Stimulated activated CD8-positive, alpha-beta memory T cell treated with anti-CD3 and anti-CD28 coated beads, Interleukin-2, amount 100 ng/mL, for 1 hour (primary cell): Measurements from ENCODE around the gene MRPL33.
"Not testable (repeated sequence)": the region's sequence is repeated elsewhere in the genome, so short reads cannot be mapped to it uniquely, and the experiment has no call there.

Experiments
- DNase-seq, 2 donors: peaks; one replicate each; pipeline ENCODE4 v3.0.0-alpha.2; 2020; ENCODE audit warnings: low read depth in 2 of 2

MRPL33 gene

DNA sequence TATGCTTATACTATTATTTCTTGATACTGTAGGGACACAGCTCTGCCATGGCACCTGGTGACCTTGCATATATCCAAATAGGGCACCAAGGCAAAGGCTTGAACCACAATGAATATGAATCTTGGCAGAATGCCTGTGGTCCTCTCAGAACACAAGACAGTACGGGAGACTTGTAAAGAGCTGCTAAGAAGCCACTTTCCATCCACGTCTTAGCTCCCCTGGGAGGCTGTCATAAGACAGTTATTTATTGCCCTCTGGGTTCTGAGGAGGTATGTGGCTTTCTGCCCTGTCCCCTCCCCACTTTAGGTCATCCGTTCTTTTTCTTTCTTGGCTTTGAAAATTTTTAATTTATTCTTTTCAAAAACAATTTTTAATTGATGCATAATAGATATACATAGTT, 29.8 kb upstream of the MRPL33 start:
- DNase-seq, result no peak

DNA sequence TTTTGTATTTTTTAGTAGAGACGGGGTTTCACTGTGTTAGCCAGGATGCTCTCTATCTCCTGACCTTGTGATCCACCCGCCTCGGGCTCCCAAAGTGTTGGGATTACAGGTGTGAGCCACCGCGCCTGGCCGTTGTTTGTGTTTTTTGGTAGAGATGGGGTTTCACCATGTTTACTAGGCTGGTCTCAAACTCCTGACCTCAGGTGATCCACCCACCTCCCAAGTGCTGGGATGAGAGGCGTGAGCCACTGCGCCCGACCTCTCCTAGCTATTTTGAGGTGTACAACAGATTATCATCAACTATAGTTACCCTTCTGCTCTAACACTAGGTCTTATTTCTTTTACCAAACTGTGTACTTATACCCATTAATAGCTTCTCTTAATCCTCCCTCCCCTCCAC, 28.9 kb upstream of the MRPL33 start:
- DNase-seq, result no peak

DNA sequence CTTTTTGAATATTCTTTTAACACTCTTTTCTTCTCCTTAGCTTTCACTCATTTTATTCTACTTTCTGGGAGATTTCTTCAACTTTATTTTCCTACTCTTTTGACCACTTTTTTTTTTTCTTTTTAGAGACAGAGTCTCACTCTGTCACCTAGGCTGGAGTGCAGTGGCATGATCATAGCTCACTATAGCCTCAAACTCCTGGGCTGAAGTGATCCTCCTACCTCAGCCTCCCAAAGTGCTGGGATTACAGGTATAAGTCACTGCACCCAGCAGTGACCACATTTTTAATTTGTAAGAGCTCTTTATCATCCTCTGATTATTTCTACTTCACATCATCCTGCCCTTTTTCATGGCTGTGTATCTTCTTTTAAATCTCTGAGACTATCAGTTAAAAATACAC, 26.0 kb upstream of the MRPL33 start:
- DNase-seq, result not testable (repeated sequence)

DNA sequence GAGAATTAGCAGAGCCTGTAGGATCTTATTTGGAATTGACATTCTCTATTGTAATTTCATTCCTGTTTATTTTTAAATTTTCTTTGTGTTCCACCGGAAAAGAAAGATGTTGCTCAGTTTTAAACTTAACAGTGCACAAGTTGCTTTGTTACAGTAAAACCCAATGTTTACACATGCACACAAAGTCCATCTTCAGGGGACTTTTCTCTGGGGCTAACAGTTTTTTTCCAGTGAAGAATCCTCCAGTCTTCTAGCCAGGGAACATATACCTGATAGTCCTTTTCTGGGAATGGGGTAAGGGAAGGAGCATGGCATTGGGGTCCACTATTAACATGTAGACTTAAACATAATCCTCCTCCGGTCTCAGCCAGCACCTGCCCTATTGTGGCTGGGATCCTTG, 25.2 kb upstream of the MRPL33 start:
- DNase-seq, result no peak

DNA sequence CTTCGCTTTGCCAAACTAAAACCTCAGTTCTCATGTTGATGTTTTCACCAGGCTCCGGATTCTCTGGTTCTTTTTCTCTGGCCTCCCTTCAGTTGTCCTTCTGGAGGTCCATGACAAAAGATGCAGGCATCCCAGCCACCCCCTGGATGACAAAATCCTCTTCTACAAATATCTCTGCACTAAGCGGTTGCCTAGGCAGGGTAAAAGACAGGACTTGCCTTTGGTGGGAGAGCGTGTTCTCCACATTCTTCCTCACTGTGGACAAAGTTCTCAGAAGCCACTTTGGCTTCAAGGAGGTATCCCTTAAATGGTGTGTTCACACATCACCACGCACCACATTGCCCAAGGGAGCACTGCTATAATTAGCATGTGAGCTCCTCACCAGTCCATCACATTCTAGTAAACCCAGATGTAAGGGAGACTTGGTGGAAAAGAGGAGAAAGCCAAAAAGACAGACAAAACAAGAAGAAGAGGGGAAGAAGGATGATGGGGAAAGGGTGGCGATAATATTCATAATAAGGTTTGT, 23.6 kb upstream of the MRPL33 start:
- DNase-seq, result no peak

DNA sequence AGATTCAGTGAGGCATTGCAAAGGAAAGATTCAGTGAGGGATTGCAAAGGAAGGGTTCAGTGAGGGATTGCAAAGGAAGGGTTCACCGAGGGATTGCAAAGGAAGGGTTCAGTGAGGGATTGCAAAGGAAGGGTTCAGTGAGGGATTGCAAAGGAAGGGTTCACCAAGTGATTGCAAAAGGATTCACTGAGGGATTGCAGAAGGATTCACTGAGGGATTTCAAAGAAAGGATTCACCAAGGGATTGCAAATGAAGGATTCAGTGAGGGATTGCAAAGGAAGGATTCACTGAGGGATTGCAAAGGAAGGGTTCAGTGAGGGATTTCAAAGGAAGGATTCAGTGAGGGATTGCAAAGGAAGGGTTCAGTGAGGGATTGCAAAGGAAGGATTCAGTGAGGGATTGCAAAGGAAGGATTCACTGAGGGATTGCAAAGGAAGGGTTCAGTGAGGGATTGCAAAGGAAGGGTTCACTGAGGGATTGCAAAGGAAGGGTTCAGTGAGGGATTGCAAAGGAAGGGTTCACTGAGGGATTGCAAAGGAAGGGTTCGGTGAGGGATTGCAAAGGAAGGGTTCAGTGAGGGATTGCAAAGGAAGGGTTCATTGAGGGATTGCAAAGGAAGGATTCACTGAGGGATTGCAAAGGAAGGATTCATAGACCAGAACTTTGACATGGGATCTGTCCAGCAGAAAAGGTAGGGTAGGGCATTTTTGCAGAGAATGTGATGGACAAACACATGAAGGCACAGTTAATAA, 22.5 kb upstream of the MRPL33 start:
- not testable (repeated sequence) for DNase-seq

DNA sequence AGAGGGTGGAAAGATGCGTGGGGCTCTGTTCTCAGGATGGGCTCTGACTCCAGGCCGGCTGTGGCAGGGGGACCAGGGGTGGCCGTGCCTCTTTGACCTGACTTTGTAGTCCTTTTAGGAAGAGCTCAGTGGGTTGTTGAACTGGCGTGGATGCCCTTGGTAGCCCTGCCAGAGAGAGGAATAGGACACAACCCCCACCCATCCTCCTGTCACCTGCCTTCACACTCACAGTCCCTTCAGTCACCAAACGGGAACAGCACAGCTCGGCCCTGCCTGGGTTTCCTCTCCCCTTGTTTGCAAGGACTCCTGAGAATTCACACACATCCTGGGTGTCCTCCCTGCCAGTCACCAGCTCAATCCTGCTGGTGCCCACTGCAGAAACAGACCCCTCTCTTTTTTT, 20.1 kb upstream of the MRPL33 start:
- DNase-seq, result no peak

DNA sequence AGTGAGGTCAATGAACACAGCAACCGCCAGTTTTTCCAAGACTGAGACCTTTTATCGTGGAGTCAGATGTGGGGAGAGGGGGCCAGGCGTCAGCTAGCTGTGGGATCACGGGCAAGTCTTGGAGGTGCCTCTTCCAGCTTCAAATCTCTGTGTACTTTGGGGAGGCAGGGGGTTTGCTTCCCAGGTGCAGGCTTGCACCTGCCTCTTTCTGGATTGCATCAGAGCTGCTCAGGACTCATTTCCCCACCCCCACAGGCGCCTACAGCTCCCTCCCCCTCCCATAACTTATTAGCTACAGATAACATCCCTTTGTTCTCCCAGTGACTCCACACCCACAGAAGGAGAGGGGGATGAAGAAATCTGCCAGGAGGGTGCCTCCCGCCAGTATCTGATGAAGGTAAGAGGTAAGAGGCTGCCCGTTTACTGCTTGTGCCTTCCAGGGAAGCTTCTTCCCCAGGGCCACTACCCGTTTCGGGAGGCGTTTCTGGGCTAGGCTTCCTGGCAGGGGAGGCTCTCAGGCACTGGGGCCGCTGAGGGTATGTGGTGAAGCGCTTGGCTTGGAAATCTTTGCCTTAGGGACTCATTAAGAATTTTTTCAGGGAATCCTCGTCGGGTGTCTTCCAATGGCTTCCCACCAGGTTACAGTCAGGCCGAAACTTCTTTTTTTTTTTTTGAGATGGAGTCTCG, 18.8 kb upstream of the MRPL33 start:
- DNase-seq, result no peak

DNA sequence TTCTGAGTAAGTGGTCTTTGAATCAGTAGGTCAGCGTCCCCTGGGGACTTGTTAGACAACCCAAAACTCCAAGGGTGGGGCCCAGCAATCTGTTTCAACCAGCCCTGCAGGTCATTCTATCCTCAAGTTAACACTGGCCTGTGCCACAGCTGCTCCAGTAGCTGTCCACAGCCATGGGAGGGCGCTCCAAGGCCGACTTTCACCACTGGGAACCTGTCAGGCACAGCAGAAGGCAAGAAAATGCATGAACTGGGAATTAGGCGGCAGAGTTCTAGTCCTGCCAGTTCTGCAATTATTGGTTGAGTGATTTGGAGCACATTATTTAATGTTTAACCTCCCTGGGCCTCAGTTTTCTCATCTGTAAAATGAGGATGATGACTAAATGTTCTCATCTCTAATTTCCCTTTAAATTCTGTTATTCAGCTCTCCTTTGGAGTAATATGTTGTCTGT, 17.4 kb upstream of the MRPL33 start:
- DNase-seq, result peak; percentile 35 to 50

DNA sequence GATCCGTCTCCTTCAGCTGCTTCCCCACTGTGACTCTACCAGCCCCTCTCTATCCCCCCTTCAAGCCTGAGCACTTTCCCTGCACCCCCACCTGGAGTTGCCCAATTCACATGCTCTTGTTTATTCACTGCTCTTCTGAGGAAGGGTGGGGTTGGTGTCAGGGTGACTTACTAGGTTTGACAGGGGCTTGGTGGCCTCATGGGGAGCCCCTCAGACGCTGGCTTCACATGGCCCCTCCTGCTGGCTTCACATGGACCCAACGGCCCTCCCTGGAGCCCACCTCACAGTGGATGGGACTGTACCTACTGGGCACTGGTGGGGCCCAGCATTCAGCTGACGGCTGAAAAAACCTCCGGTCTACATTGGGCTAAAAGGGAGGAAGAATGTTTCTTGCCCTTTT, 16.7 kb upstream of the MRPL33 start:
- no peak for DNase-seq

DNA sequence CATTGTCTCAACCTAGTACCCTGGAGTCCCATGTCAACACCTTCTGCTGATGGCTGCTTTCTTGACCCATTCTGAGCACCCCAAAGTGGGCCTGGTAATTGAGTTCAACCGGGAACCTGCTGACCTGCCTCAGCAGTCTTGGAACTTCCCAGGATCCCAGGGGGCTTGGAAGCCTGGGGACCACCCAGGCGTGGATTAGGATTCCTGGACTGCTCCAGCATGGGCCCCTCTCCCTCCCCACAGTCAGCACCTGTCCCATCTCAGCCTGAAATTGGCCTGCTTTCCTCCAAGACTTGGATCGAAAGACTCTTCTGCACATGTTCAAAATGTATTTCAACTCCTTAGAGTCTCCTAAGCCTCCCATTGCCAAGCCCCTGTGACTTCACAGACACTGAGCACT, 15.4 kb upstream of the MRPL33 start:
- no peak for DNase-seq

DNA sequence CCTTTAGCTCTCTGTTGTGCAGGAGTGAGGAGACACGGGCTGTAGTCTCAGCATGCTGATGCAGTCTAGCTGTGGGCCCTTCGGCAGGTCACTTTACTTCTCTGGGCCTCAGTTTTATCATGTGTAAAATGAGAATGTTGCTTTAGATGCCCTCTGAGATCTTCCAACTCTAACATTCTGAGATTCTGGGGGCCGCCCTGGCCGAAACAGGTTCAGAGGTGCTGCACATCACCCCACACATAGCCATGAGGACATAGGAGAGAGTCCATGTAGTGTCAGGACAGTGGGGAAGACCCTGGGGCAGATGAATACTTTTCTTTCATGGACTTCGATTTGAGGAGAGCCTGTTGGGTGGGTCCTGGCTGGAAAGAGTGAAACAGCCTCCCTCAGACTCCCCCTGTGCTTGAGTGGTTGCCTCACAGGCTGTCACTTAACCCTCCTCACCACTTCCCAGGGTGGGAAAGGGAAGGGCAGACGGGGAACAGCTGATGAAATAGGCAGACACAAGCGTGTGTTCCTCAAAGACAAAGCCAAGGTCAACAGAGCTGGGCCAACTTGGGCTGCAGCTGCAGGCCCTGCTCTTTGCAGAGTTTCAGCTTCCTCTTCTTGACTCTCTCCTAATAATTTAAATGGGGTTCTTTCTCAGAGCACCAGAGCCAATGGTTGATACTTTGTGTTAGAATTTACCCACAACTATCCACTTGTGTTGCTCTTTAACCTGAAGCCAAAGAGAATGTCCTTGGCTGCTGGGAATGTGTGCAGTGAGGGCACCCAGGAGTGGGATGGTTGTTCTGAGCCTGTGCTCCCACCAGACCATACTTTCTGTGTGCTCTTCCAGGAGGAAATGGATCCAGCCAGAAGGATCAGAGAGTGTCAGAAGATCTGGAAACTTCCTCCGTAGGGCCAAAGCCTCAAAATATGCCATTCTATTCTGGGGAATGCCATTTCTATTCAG, 14.7 kb upstream of the MRPL33 start:
- no peak for DNase-seq

DNA sequence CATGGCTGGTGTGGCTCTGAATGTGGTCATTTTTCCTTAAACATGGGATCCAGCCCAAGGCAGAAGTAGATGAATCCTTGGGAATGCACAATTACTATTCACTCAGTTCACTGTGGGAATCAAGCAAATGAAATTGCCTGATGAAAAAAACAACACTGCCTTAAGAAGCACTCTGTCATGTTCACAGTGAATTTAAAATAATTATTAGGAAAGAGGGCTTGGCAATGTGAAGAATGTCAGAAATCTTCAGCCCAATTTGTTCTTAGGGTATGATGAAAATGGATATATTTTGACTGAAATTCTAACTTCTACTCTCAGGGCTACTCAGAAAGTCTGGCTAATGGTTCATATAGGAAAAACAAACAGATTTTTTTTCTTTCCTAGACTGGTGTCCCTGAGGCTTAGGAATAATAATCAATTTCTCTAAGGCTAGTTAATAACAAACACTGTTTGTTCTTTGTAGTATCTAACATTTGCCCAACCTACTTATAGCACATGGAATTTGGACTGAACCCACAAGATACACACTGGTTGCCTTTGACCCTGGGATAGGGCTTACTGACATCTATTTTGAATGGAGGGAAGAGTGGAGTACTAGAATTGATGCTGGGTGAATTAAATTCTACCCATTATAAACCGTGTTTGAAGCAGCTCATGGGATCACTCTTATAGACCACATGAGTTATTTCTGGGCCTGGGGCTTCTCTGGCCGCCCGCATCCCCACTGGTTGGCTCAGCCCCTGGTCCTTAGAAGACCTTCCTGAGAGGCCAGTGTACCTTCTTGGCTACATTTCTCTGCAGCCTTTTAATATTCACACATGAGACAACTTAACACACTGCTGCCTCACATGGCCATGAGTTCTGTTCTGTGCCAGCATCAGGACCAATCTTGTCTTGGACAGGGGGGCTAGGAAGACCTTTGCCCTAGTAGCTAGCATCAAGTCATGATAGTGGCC, 8.3 kb upstream of the MRPL33 start:
- DNase-seq, result no peak

DNA sequence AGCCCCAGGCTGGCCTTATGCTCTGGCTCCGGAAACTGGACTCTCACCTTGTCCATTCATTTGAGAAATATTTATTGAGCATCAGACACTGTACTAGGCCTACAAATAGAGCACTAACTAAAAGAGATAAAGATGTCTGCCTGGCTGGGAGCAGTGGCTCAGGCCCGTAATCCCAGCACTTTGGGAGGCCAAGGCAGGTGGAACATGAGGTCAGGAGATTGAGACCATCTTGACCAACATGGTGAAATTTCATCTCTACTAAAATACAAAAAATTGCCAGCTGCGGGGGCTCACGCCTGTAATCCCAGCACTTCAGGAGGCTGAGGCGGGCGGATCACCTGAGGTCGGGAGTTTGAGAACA, 7.6 kb upstream of the MRPL33 start:
- DNase-seq, result no peak

DNA sequence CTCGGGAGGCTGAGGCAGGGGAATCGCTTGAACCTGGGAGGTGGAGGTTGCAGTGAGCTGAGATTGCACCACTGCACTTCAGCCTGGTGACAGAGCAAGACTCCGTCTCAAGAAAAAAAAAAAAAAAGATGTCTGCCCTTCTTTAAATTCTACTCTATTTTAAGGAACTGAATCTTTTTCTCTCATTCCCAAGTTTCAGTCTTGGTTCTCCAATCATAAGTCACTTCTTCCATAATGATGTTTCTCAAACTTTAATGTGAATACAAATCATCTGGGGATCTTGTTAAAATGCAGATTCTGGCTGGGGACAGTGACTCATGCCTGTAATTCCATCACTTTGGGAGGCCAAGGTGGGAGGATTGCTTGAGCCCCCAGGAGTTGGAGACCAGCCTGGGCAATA, 7.0 kb upstream of the MRPL33 start:
- DNase-seq, result not testable (repeated sequence)

DNA sequence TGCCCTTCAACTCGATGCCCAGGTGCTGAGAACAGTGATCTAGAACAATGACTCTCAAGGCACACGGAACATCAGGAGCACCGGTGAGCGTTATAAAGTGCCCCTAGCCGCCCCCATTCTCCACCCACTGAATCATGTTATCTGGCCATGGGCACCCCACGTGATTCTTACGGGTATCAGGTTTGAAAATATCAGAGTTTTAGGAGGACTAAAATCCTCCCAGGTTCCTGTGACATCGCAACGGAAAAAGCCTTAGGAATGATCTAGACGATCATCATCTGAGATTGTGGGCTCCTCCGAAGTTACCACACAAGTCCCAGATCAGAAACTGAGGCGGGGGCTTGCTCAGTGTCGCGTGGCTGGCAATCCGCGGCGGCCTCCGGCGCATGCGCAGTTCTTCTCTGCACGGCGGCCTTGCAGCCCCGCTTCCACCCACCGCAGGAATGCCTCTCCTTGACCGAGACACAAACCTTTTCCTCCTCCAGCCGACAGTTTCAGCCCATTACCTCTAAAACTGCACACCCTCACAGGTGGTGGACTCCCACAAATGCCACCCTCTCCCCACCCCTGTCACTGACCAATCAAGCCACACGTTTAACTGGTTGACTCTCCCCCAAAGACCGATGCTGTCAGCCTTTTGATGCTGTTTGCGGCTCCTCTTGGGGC, 5.8 kb upstream of the MRPL33 start:
- DNase-seq, result peak in 1 of 2 donors; percentile 32

DNA sequence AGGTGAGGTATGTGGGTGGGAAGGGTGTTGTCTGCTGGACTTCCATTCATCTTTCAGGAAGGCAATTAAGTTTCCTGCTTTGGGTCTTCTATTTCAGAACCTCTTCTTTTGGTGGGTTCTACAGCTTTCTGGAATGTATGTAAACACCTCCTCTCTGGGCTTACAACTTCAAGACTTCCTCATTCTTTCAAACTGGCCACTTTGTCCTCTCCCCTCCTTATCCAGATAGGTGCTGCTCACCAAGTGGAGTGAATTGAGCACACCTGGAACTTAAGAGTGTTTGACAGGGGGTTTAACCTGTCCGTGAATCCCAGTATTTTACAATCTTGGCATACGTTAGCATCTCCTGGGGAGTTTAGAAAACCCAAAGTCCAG, 5.2 kb upstream of the MRPL33 start:
- DNase-seq, result no peak

DNA sequence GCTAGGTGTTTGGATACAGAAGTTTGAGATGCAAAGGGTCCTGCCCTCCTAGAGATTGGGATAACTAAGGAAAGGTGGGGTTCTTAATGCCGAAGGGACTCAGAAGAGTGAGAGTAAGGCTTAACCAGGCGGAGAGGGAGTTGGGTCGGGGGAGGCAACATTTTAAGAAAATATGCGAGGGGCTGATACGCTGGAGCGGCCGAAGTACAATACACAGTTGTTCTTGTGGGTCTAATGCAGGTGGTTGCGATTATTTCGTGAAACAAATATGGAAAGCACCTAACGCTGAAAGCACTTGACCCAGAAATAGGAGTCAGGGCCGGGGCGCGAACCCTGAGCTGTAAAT, 344 bp upstream of the MRPL33 start:
- no peak for DNase-seq

DNA sequence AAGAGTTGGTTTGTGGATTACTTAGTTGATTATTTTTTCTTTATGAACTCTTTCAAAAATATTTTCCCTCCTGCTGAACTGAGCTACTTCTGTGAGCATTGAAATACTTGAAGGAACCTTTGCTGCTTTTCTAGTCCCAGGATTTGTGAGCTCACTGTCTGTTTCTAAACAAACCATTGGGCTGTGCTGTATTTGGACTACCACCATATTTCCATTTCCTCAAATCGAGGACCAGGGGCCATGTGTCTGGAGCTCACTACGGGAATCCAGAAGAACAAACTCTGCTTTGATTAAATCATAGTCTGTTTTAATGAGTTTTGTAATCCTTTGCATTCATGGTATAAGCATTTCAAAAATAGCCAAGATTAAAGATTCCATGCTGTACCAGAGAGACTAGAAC, 1.3 kb downstream of the MRPL33 start:
- DNase-seq, result no peak

DNA sequence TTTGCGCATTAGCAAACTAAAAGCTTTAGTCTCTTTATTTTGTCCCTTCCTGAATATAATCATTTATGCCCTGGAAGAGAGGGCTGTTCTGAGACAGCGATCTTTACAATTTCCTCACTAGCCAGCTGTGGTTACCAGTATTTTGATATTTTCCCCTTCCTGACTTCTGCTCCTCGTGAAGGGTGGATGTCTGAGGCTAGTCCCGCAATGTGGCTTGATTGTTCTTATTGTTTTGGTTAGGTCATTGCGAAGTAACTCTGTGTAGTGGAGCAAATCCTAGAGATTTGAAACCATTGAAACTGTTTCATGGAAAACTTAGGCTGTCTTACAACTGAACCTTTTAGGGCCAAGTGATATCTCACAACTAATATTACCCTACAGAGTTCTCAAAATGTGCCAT, 2.4 kb downstream of the MRPL33 start:
- DNase-seq, result no peak

DNA sequence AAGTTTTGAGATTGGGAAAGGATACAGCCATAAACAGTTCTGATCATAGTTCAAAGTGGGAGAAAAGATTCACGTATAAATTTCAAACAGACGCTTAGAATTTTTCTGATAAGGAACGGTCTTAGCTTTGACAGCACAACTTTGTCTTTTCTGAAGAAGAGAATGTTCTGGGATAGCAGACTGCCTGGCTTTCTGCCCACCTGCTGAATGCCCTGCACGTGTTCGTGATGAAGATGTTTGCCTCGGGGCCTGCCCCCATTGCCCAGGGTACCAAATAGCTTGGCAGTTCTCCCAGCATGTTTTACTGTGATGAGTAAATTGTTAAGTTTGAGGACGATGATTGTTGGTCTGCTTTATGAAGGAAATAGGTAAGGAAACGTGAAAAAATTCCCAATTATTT, 4.6 kb downstream of the MRPL33 start:
- DNase-seq, result no peak
